Thymus (tissue), 11 donors: ENCODE measurements around the gene ADAMTS16. TPM values are rescaled to one million over a fixed set of nuclear protein-coding genes. Genes with fewer than 3 reads are reported as not detected.

ENCODE experiments used
- DNase-seq, 9 donors: peaks; one replicate each; pipeline ENCODE4 v3.0.0-alpha.2; 2013; ENCODE audit warnings: low spot score in 9 of 9, low read depth in 6 of 9, missing footprints in 1 of 9
- H3K27ac ChIP-seq, 2 donors: one replicate each; pipeline ENCODE4 v1.5.1; 2013; ENCODE audit warnings: control low read depth in 1 of 2, low read depth in 1 of 2, low read length in 1 of 2, mild to moderate bottlenecking in 1 of 2, moderate library complexity in 1 of 2
- H3K27me3 ChIP-seq, 2 donors: one replicate each; pipeline ENCODE4 v1.5.1; 2013; ENCODE audit warnings: low read length in 1 of 2; ENCODE audit not compliant: control insufficient read depth in 2 of 2, insufficient read depth in 1 of 2
- H3K36me3 ChIP-seq, 2 donors: one replicate each; pipeline ENCODE4 v1.5.1; 2013; ENCODE audit warnings: low read length in 1 of 2, mild to moderate bottlenecking in 1 of 2, moderate library complexity in 1 of 2; ENCODE audit not compliant: control insufficient read depth in 2 of 2, insufficient read depth in 2 of 2
- H3K4me1 ChIP-seq, 2 donors: one replicate each; pipeline ENCODE4 v1.5.1; 2013; ENCODE audit warnings: low read length in 2 of 2; ENCODE audit not compliant: control insufficient read depth in 2 of 2, insufficient read depth in 2 of 2
- H3K4me3 ChIP-seq, 2 donors: one replicate each; pipeline ENCODE4 v1.5.1; 2013; ENCODE audit warnings: low read length in 2 of 2, control low read depth in 1 of 2, mild to moderate bottlenecking in 1 of 2
- H3K9me3 ChIP-seq, 2 donors: one replicate each; pipeline ENCODE4 v1.5.1; 2013; ENCODE audit warnings: low read length in 1 of 2, mild to moderate bottlenecking in 1 of 2; ENCODE audit not compliant: control insufficient read depth in 2 of 2, insufficient read depth in 1 of 2
- WGBS: extraction: QIAGEN DNeasy Blood & Tissue Kit; methylation state at CpG from one replicate; pipeline ENCODE4 v1.1.7; 2013; 5-methylcytosine and 5-hydroxymethylcytosine counted together
- polyA plus RNA-seq: library from polyadenylated mRNA; stranded (reverse); fragments of 200-250 nt; gene quantifications from one replicate; pipeline ENCODE4 v1.2.3, GENCODE V29; 2013
- total RNA-seq: library from RNA; stranded (reverse); fragments of 120-200 nt; gene quantifications from one replicate; pipeline ENCODE4 v1.2.4, GENCODE V29; 2013
- donor health status: healthy.

ADAMTS16 gene
- total and polyA plus RNA-seq, 2 donors: 0.05 to 0.14 TPM

DNA sequence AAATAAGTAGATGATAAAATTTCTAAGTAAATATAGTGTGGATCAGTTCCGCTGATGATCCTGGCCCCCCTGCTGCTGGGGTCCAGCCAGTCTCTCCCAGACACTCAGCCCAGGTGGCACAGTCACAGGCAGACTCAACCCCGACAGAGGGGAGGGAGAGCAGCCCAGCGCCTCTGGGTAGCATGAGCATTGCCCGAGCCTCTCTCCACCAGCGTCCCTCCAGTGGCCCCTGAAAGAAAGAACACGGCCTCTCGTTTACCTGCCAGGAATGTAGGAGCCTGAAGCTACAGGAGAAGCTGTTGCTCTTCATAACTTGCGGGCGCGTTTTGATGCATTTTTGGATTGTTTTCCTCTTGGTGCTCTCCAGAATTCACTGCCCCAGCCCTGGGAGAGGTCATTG is 213.6 kb downstream of the ADAMTS16 start:
- Histone ChIP-seq H3K36me3 (no peaks in the 10 kb centered on the region), H3K27me3 (no peaks in the 10 kb centered on the region), H3K9me3 (no peaks in the 10 kb centered on the region), H3K27ac (no peak overlapping the region), H3K4me3 (no peak overlapping the region), H3K4me1 (no peaks in the 10 kb centered on the region)
- 80% methylated on average over 10 of the region's 10 CpGs for WGBS
- no peak for DNase-seq

GRCh38 chr5:5356765-5357164 is 216.6 kb downstream of the ADAMTS16 start:
- Histone ChIP-seq H3K4me1 (no peaks in the 10 kb centered on the region), H3K27ac (no peak overlapping the region), H3K27me3 (no peaks in the 10 kb centered on the region), H3K36me3 (no peaks in the 10 kb centered on the region), H3K4me3 (no peak overlapping the region), H3K9me3 (no peaks in the 10 kb centered on the region)
- DNase-seq: no peak

- H3K4me3 ChIP-seq: no peak overlapping the region
- no peaks in the 10 kb centered on the region for H3K9me3 ChIP-seq
- no peaks in the 10 kb centered on the region for H3K27me3 ChIP-seq
- no peak overlapping the region for H3K27ac ChIP-seq
- 93% methylated on average over 9 of the region's 9 CpGs for WGBS
- DNase-seq: no peak
- H3K36me3 ChIP-seq: no peaks in the 10 kb centered on the region
- H3K4me1 ChIP-seq: no peaks in the 10 kb centered on the region
Measured at GRCh38 chr5:5359618-5360017, 219.5 kb downstream of the ADAMTS16 start.

DNA sequence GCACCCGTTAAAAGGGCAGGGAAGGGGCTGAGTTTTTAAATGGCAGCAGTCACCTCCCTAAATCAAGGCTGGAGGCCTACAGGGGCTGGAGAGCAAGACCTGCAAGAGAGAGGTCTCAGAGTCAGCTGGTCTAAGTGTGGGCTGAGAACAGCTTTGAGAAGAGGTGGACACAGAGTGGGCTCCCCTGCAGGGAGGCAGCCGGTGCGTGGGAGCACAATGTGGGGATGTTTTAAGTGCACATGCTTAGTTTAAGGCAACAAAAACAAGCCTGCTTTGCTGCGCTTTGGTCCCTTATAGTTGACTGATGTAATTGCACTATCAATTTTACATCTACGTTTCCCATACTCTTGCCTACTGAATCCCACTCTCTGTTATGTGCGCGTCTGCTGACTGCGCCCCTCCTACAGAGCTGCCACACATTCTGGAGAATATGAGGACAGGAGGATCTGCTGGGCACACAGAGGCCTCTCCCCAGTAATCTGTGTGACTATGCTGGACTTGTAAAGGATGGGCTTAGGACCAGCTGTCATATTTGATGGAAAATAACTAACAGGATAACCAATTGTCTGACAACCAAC is 220.3 kb downstream of the ADAMTS16 start:
- H3K27me3 ChIP-seq: no peaks in the 10 kb centered on the region
- peaks cover 0 to 3% of the 10 kb centered on the region in 2 donors for H3K9me3 ChIP-seq
- no peak overlapping the region for H3K4me3 ChIP-seq
- H3K4me1 ChIP-seq: no peaks in the 10 kb centered on the region
- DNase-seq: no peak
- 91% methylated on average over 8 of the region's 8 CpGs for WGBS
- H3K36me3 ChIP-seq: no peaks in the 10 kb centered on the region
- no peak overlapping the region for H3K27ac ChIP-seq

- 82% methylated on average over 10 of the region's 10 CpGs for WGBS
- H3K9me3 ChIP-seq: peaks cover 0 to 3% of the 10 kb centered on the region in 2 donors
- H3K4me1 ChIP-seq: no peaks in the 10 kb centered on the region
- H3K4me3 ChIP-seq: no peak overlapping the region
- H3K36me3 ChIP-seq: no peaks in the 10 kb centered on the region
- no peak for DNase-seq
- H3K27me3 ChIP-seq: no peaks in the 10 kb centered on the region
- no peak overlapping the region for H3K27ac ChIP-seq
Measured at GRCh38 chr5:5360941-5361520, 220.9 kb downstream of the ADAMTS16 start.

GRCh38 chr5:5363045-5363444 is 222.9 kb downstream of the ADAMTS16 start:
- H3K36me3 ChIP-seq: no peaks in the 10 kb centered on the region
- 86% methylated on average over 3 of the region's 3 CpGs for whole genome bisulfite sequencing
- no peak overlapping the region for H3K27ac ChIP-seq

GRCh38 chr5:5364932-5365331 is 224.8 kb downstream of the ADAMTS16 start:
- Histone ChIP-seq H3K36me3 (no peaks in the 10 kb centered on the region), H3K4me3 (no peak overlapping the region), H3K4me1 (no peaks in the 10 kb centered on the region), H3K27me3 (no peaks in the 10 kb centered on the region), H3K27ac (no peak overlapping the region), H3K9me3 (peaks cover 0 to 3% of the 10 kb centered on the region in 2 donors)
- 92% methylated on average over 7 of the region's 7 CpGs for WGBS
- no peak for DNase-seq

More at GRCh38 chr5:5363045-5363444, 222.9 kb downstream of the ADAMTS16 start:
- no peak for DNase-seq
- H3K27me3 ChIP-seq: no peaks in the 10 kb centered on the region
- no peak overlapping the region for H3K4me3 ChIP-seq
- no peaks in the 10 kb centered on the region for H3K4me1 ChIP-seq
- peaks cover 0 to 3% of the 10 kb centered on the region in 2 donors for H3K9me3 ChIP-seq

- Histone ChIP-seq H3K36me3 (no peaks in the 10 kb centered on the region), H3K27ac (no peak overlapping the region), H3K9me3 (peaks cover 0 to 3% of the 10 kb centered on the region in 2 donors), H3K27me3 (no peaks in the 10 kb centered on the region), H3K4me3 (no peak overlapping the region), H3K4me1 (no peaks in the 10 kb centered on the region)
- WGBS: 100% methylated on average over 1 of the region's 1 CpG
- DNase-seq: no peak
Measured at GRCh38 chr5:5367739-5368138, 227.6 kb downstream of the ADAMTS16 start.

DNA sequence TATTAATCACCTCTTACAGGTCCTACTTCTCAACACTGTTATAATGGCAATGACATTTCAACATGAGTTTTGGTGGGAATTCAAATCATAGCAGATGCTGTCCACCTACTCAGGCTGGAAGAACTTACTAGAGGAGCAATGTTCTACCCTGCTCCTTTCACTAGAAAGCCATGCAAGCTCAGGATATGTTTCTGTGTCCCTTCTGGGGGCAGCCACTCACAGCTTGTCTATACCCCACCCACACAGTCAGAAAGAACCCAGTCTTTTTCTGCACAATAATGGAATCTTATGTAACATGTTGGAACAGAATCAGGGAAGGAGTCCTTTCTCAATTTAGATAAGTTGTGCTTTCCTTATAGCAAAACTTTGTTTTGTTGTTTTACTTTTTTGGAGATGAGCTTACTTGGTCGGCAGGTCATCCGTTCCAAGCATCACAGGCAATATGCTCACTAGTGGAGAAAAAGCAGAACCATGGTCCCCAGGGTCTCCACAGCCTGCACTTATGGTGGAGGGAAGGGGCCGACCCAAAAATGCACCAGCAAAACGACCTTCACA is 229.0 kb downstream of the ADAMTS16 start:
- Histone ChIP-seq H3K27me3 (no peaks in the 10 kb centered on the region), H3K4me1 (no peaks in the 10 kb centered on the region), H3K9me3 (peaks cover 0 to 3% of the 10 kb centered on the region in 2 donors), H3K36me3 (no peaks in the 10 kb centered on the region), H3K4me3 (no peak overlapping the region), H3K27ac (no peak overlapping the region)
- 80% methylated on average over 4 of the region's 4 CpGs for WGBS
- DNase-seq: no peak
